CD4-positive, alpha-beta T cell (primary cell): ENCODE data around the gene GABARAPL2. TPM values are rescaled to one million over a fixed set of nuclear protein-coding genes. Genes with fewer than 3 reads are reported as not detected.

ENCODE experiments used
- ATAC-seq: fragments of 200-7000 bp; cut with Tn5 transposase; one replicate; pipeline ENCODE4 v1.10.0; 2022; ENCODE audit warnings: mild to moderate bottlenecking; ENCODE audit not compliant: poor library complexity
- CTCF ChIA-PET: fragments of 350-600 bp; sonication (Branson Sonifier 250); formaldehyde crosslinking; loops from one replicate; lab custom pipeline; 2021; ENCODE audit warnings: antibody characterized with exemption, inconsistent platforms; lab: Charles Lee
- POLR2A ChIA-PET: fragments of 350-600 bp; sonication (Branson Sonifier 250); formaldehyde crosslinking; loops from one replicate; lab custom pipeline; 2021; ENCODE audit warnings: antibody characterized with exemption, inconsistent platforms; lab: Charles Lee
- DNase-seq, 14 experiments: peaks; one replicate each; pipeline ENCODE4 v3.0.0-alpha.2; 2013 to 2020; ENCODE audit warnings: mixed read lengths in 2 of 14
- H3K27ac ChIP-seq, 2 donors: one replicate each; pipeline versions ENCODE4 v1.5.1 to v1.7.0; 2013; ENCODE audit warnings: low read length in 2 of 2, low read depth in 1 of 2, mild to moderate bottlenecking in 1 of 2
- H3K27me3 ChIP-seq, 2 experiments: 1 replicate in 1 of 2; 2 replicates in 1 of 2; pipeline versions ENCODE4 v1.6.1 to v1.7.0; 2013; ENCODE audit warnings: low read length in 2 of 2, control low read depth in 1 of 2, mild to moderate bottlenecking in 1 of 2, moderate library complexity in 1 of 2; ENCODE audit not compliant: insufficient read depth in 2 of 2, control insufficient read depth in 1 of 2
- H3K36me3 ChIP-seq: one replicate; pipeline ENCODE4 v1.6.1; 2013; ENCODE audit warnings: low read length, control low read depth; ENCODE audit not compliant: insufficient read depth
- H3K4me1 ChIP-seq: one replicate; pipeline ENCODE4 v1.6.1; 2013; ENCODE audit warnings: low read length, control low read depth; ENCODE audit not compliant: insufficient read depth
- H3K4me3 ChIP-seq: one replicate; pipeline ENCODE4 v1.5.1; 2013; ENCODE audit warnings: mild to moderate bottlenecking, low read length, moderate library complexity
- H3K9me3 ChIP-seq, 2 experiments: 1 replicate in 1 of 2; 2 replicates in 1 of 2; pipeline versions ENCODE4 v1.6.1 to v1.7.0; 2013; ENCODE audit warnings: low read length in 2 of 2, mild to moderate bottlenecking in 2 of 2, control low read depth in 1 of 2, moderate library complexity in 1 of 2; ENCODE audit not compliant: control insufficient read depth in 1 of 2, insufficient read depth in 1 of 2
- H3K27ac Mint-ChIP-seq: one replicate; pipeline ENCODE4 v1.8.0; 2020; ENCODE audit warnings: mixed read lengths
- H3K27me3 Mint-ChIP-seq: one replicate; pipeline ENCODE4 v1.8.0; 2021; ENCODE audit warnings: mixed read lengths
- H3K36me3 Mint-ChIP-seq: one replicate; pipeline ENCODE4 v1.8.0; 2021; ENCODE audit warnings: low read depth, mixed read lengths
- H3K4me1 Mint-ChIP-seq: one replicate; pipeline ENCODE4 v1.8.0; 2021; ENCODE audit warnings: low read depth, mixed read lengths
- H3K4me3 Mint-ChIP-seq: one replicate; pipeline ENCODE4 v1.8.0; 2020; ENCODE audit warnings: mild to moderate bottlenecking, mixed read lengths
- H3K9me3 Mint-ChIP-seq: one replicate; pipeline ENCODE4 v1.8.0; 2020; ENCODE audit warnings: mixed read lengths
- CTCF ChIP-seq: fragments of 200-600 bp; IDR thresholded peaks from one replicate; pipeline ENCODE4 v1.8.0; 2022; ENCODE audit warnings: antibody characterized with exemption, mild to moderate bottlenecking
- intact Hi-C, 2 experiments: fragments of 100-400 bp; cut with DNase I in 1 of 2; cut with micrococcal nuclease in 1 of 2; formaldehyde crosslinking; loops; one replicate each; pipeline versions ENCODE4 v1.15.1 to v1.9.0; 2023 to 2025; cut with DNase I, micrococcal nuclease
- total RNA-seq, 174 experiments: library from RNA in 2 of 174; stranded (reverse) in 2 of 174; gene quantifications; one replicate each; pipeline ENCODE4 v1.2.3 and lab custom pipeline; 2021 to 2026

Gene GABARAPL2
- total RNA-seq, 2 experiments from 2014 or later, result 44.6 to 48.3 TPM

GRCh38 chr16:75620326-75621169, 54.4 kb downstream of the GABARAPL2 start:
- POLR2A ChIA-PET, result interaction anchor here (0.8 to 7.5 kb wide), 6 partner anchors 11 to 104 kb away, joined by 4 to 239 read pairs (median 20); partner anchors contain the start of genes KARS1, TERF2IP and TMEM231
- no peak for TF ChIP-seq CTCF
- intact Hi-C loops, result loop anchor here (2.0 to 10.0 kb wide), 6 partner anchors 104 to 1574 kb away; partner anchors contain the start of genes WDR59 (in 2 of the 2), CFDP1 (in 1 of the 2), MON1B (in 1 of the 2) and PSMD7 (in 1 of the 2)
- no peak overlapping the region for H3K4me3 ChIP-seq
- CTCF ChIA-PET, result interaction anchor here (1.1 to 3.2 kb wide), 4 partner anchors 28 to 155 kb away, joined by 4 to 15 read pairs (median 7); partner anchors contain the start of genes GABARAPL2, KARS1 and TERF2IP
- ATAC-seq, result peak; percentile 5
- peak in 7 of 14 experiments; percentile 4 to 86 (median 40) for DNase-seq
- Mint-ChIP-seq H3K4me1 (peaks cover 68% of the 10 kb centered on the region), H3K4me3 (peak overlapping the region; percentile 99), H3K9me3 (no peaks in the 10 kb centered on the region), H3K36me3 (peaks cover 73% of the 10 kb centered on the region), H3K27ac (peak overlapping the region; percentile 99), H3K27me3 (no peaks in the 10 kb centered on the region)
- no peaks in the 10 kb centered on the region for H3K27me3 ChIP-seq
- peaks cover 63% of the 10 kb centered on the region for H3K4me1 ChIP-seq
- H3K9me3 ChIP-seq, result no peaks in the 10 kb centered on the region
- peaks cover 35% of the 10 kb centered on the region for H3K36me3 ChIP-seq
- H3K27ac ChIP-seq, result peak overlapping the region in 1 of 2 donors; percentile 60

GRCh38 chr16:75621170-75621477, 54.9 kb downstream of the GABARAPL2 start:
- no peak for ATAC-seq
- Mint-ChIP-seq H3K27me3 (no peaks in the 10 kb centered on the region), H3K27ac (peak overlapping the region; percentile 99), H3K4me3 (peak overlapping the region; percentile 99), H3K9me3 (no peaks in the 10 kb centered on the region), H3K4me1 (peaks cover 69% of the 10 kb centered on the region), H3K36me3 (peaks cover 73% of the 10 kb centered on the region)
- peaks cover 58% of the 10 kb centered on the region for H3K4me1 ChIP-seq
- CTCF ChIA-PET, result interaction anchor here (0.7 to 3.2 kb wide), 9 partner anchors 13 to 156 kb away, joined by 3 to 15 read pairs (median 4); partner anchors contain the start of genes GABARAPL2, KARS1 and TERF2IP
- H3K27ac ChIP-seq, result peak overlapping the region in 1 of 2 donors; percentile 60
- peaks cover 36% of the 10 kb centered on the region for H3K36me3 ChIP-seq
- no peaks in the 10 kb centered on the region for H3K9me3 ChIP-seq
- peak in 3 of 14 experiments; percentile 42 to 71 (median 56) for DNase-seq
- no peak overlapping the region for H3K4me3 ChIP-seq
- intact Hi-C loops, result loop anchor here (2.0 to 10.0 kb wide), 6 partner anchors 104 to 1574 kb away; partner anchors contain the start of genes WDR59 (in 2 of the 2), CFDP1 (in 1 of the 2), MON1B (in 1 of the 2) and PSMD7 (in 1 of the 2)
- POLR2A ChIA-PET, result interaction anchor here (2.9 to 7.5 kb wide), 6 partner anchors 11 to 104 kb away, joined by 10 to 239 read pairs (median 24); partner anchors contain the start of genes GABARAPL2, KARS1, TERF2IP and TMEM231
- H3K27me3 ChIP-seq, result no peaks in the 10 kb centered on the region
- TF ChIP-seq CTCF, result peak; percentile 32
